ENCODE results near the gene ZNF44. TPM values are rescaled to one million over a fixed set of nuclear protein-coding genes. Genes with fewer than 3 reads are reported as not detected.

ZNF44 gene
- total and polyA plus RNA-seq, 2 of the 13 experiments (the other 11 are each of a cell fraction or from before 2014, with no cell fraction given) = 6.9 to 15.7 TPM

DNA sequence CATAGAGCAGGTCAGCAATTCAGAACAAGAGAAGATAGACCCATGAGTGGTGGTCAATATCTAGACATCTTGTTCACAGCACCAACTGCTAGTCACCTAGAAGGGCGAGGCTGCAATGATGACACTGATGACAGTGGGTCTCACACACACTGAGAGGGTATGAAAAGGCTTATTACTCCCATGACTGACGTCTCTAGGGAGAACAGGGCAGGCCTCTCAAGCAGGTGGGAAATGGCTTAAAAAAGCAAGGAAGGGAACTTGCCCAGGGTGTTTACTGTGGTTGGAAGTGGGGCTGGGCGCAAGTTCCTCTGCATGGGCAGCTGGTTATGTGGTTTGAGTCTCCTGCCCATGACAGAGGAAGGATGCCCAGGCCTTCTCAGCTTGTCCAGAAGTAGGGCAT is 33.8 kb downstream of the ZNF44 start:
- Histone ChIP-seq H3K9me3 (ENCODE audit: low read length) (no peaks in the 10 kb centered on the region), H3K79me2 (ENCODE audit: insufficient read depth, low read length) (no peaks in the 10 kb centered on the region), H3K4me3 (replicated peaks in 1 of 3; ENCODE audit: insufficient read depth in 1 of 3, low read depth in 2 of 3, low read length in 3 of 3) (no peak overlapping the region), H3K36me3 (replicated peaks in 1 of 2; ENCODE audit: control insufficient read depth in 1 of 2, insufficient read depth in 2 of 2, low read length in 2 of 2) (no peaks in the 10 kb centered on the region), H3K9ac (ENCODE audit: insufficient read depth, low read depth, low read length) (no peak overlapping the region), H3K4me1 (ENCODE audit: insufficient read depth, low read length) (no peaks in the 10 kb centered on the region), H2AFZ (ENCODE audit: low read length) (no peak overlapping the region), H4K20me1 (ENCODE audit: insufficient read depth, low read length) (no peaks in the 10 kb centered on the region), H3K4me2 (ENCODE audit: low read depth, low read length) (no peak overlapping the region), H3K27me3 (ENCODE audit: control insufficient read depth in 1 of 2, insufficient read depth in 2 of 2, low read length in 2 of 2) (no peaks in the 10 kb centered on the region), H3K27ac (ENCODE audit: extremely low read length, insufficient read depth, low read length) (no peak overlapping the region)
- no TSS peak for BruUV-seq (replicated peaks)
- in situ Hi-C loops (cut with HindIII; ENCODE audit: extremely low pct_ligation_motif_present, low pct_unique_long_range_greater_than_20kb) (no loop called here), intact Hi-C loops (cut with micrococcal nuclease; ENCODE audit: unreplicated experiment) (no loop called here)
- POLR2A ChIA-PET = no interaction called here
- CTCF ChIA-PET (ENCODE audit: low intra/inter-chr PET ratio, low total read pairs) = no interaction called here
- DNase-seq (ENCODE audit: low spot score) (no peak), ATAC-seq (no peak), FAIRE-seq (no peak)
- TF ChIP-seq MTF1 (CRISPR knock-in tag; IDR thresholded peaks at IDR 0.05) (no peak), ZC3H13 (CRISPR knock-in tag; IDR thresholded peaks at IDR 0.05) (no peak), U2AF2 (IDR thresholded peaks at IDR 0.05; ENCODE audit: low read depth, low read length) (no peak), HOXA3 (CRISPR knock-in tag; IDR thresholded peaks at IDR 0.05) (no peak), ZNF350 (CRISPR knock-in tag; IDR thresholded peaks at IDR 0.05; ENCODE audit: borderline replicate concordance, low read depth) (no peak)
- TF ChIP-seq, protein P1, sequence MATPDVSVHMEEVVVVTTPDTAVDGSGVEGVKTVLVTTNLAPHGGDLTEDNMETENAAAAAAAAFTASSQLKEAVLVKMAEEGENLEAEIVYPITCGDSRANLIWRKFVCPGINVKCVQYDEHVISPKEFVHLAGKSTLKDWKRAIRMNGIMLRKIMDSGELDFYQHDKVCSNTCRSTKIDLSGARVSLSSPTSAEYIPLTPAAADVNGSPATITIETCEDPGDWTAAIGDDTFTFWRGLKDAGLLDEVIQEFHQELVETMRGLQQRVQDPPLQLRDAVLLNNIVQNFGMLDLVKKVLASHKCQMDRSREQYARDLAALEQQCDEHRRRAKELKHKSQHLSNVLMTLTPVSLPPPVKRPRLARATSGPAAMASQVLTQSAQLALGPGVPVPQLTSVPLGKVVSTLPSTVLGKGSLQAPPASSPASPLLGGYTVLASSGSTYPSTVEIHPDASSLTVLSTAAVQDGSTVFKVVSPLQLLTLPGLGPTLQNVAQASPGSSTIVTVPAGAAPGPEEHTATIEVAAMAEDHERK (CRISPR knock-in tag; IDR thresholded peaks at IDR 0.05; ENCODE audit: low read depth) = no peak
- TF ChIP-seq, protein P2, sequence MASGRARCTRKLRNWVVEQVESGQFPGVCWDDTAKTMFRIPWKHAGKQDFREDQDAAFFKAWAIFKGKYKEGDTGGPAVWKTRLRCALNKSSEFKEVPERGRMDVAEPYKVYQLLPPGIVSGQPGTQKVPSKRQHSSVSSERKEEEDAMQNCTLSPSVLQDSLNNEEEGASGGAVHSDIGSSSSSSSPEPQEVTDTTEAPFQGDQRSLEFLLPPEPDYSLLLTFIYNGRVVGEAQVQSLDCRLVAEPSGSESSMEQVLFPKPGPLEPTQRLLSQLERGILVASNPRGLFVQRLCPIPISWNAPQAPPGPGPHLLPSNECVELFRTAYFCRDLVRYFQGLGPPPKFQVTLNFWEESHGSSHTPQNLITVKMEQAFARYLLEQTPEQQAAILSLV (CRISPR knock-in tag; IDR thresholded peaks at IDR 0.05; ENCODE audit: borderline replicate concordance) = no peak
- TF ChIP-seq, protein P3, sequence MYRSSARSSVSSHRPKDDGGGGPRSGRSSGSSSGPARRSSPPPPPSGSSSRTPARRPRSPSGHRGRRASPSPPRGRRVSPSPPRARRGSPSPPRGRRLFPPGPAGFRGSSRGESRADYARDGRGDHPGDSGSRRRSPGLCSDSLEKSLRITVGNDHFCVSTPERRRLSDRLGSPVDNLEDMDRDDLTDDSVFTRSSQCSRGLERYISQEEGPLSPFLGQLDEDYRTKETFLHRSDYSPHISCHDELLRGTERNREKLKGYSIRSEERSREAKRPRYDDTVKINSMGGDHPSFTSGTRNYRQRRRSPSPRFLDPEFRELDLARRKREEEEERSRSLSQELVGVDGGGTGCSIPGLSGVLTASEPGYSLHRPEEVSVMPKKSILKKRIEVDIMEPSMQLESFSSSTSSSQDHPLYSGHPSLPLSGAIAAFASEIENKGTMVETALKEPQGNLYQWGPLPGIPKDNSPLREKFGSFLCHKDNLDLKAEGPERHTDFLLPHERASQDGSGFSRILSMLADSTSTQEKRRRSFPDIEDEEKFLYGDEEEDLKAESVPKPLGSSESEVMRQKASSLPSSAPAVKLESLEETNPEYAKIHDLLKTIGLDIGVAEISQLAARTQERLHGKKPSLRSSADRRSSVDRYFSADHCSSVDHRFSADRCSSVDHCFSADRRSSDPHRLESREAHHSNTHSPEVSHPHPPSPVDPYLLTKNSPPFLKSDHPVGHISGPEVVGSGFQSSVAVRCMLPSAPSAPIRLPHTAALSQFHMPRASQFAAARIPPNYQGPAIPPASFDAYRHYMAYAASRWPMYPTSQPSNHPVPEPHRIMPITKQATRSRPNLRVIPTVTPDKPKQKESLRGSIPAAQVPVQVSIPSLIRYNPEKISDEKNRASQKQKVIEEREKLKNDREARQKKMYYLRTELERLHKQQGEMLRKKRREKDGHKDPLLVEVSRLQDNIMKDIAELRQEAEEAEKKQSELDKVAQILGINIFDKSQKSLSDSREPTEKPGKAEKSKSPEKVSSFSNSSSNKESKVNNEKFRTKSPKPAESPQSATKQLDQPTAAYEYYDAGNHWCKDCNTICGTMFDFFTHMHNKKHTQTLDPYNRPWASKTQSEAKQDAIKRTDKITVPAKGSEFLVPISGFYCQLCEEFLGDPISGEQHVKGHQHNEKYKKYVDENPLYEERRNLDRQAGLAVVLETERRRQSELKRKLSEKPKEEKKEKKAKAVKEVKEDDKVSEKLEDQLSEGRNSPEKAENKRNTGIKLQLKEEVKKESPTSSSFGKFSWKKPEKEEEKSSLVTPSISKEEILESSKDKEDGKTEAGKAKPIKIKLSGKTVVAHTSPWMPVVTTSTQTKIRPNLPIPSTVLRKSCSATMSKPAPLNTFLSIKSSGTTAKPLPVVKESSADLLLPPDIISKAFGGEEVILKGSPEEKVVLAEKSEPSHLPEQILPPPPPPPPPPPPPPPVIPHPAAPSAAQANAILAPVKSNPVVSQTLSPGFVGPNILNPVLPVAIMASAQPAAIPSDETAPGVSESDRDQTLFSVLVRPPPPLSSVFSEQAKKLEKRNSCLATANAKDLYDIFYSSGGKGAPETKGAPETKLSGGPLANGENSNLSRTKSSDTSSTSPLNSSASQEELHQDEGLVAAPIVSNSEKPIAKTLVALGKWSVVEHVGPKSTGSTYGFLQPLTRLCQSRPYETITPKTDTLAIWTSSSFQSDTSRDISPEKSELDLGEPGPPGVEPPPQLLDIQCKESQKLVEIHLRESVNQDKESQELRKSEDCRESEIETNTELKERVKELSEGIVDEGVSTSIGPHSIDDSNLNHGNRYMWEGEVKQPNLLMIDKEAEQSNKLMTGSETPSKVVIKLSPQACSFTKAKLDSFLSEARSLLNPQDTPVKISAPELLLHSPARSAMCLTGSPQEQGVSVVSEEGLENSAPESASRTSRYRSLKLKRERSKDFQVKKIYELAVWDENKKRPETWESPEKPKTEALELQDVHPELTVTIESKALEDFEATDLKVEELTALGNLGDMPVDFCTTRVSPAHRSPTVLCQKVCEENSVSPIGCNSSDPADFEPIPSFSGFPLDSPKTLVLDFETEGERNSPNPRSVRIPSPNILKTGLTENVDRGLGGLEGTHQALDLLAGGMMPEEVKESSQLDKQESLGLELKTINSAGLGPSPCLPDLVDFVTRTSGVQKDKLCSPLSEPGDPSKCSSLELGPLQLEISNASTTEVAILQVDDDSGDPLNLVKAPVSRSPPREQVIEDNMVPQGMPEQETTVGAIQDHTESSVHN (CRISPR knock-in tag; IDR thresholded peaks at IDR 0.05) = no peak
- TF ChIP-seq, protein P4, sequence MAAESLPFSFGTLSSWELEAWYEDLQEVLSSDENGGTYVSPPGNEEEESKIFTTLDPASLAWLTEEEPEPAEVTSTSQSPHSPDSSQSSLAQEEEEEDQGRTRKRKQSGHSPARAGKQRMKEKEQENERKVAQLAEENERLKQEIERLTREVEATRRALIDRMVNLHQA (CRISPR knock-in tag; IDR thresholded peaks at IDR 0.05) = no peak
- 43% methylated on average over 3 of the region's 3 CpGs for WGBS (ENCODE audit: low lambda C conversion rate)

Data from HepG2 (cell line).